ENCODE data around the gene SETD6.

DNA sequence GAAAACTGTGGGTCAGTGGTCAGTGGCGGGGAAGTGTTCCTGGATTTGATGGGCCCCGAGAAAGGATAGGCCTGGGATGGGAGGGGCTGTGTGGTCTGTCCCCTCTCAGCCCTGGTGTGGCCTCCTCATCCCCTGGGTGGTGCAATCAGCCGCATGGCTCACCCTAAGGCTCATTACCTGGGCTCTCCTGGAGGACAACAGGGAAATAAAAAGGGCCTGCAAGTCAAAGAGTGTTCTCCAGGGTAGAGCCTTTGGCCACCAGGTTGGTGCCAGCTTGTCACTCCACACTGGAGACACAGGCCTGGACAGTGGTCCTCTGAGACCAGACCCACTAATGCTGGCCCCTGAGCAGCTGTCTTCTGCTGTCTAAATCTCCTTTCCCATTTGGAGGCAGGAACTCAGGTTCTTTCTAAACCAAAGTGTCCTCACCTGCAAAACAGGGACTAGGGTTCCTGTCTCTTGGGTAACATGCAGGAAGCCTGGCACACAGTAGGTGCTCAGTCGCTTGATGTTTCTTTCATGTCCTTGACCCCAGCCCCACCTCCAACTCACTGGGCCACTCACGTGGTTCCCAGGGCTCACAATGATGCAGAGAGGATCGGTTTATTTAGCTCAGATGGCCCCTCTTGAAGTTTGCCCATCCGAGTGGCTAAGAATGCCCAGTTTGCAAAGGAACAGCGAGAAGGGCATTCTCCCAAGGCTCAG lies 12.9 kb upstream of the SETD6 start:
- no peak for TF ChIP-seq EZH2 (IDR thresholded peaks at IDR 0.05)
- TF ChIP-seq POLR2AphosphoS5 (IDR thresholded peaks at IDR 0.05; ENCODE audit: borderline replicate concordance, low read depth, low read length), result no peak
